Measurements from ENCODE around the gene SLC4A9. TPM values are rescaled to one million over a fixed set of nuclear protein-coding genes. Genes with fewer than 3 reads are reported as not detected.
A peak's percentile ranks its signal among the peaks of the same experiment; 100 is the strongest.

Gene SLC4A9
- total RNA-seq, 6 experiments from 2014 or later: not detected

GRCh38 chr5:140355546-140355945 lies 4.4 kb upstream of the SLC4A9 start:
- H3K4me1 Mint-ChIP-seq (ENCODE audit: low read depth): peaks cover 30% of the 10 kb centered on the region
- no peaks in the 10 kb centered on the region for H3K36me3 Mint-ChIP-seq (ENCODE audit: low read depth)
- no peaks in the 10 kb centered on the region; the same call in 1 of the 2 replicates for H3K27me3 Mint-ChIP-seq (ENCODE audit: insufficient read depth)
- TF ChIP-seq CTCF (IDR thresholded peaks at IDR 0.05): no peak
- no peak overlapping the region for H3K27ac Mint-ChIP-seq
- no peak for DNase-seq
- H3K9me3 Mint-ChIP-seq: no peaks in the 10 kb centered on the region
- no peak overlapping the region for H3K4me3 Mint-ChIP-seq

GRCh38 chr5:140356853-140357725 lies 2.9 kb upstream of the SLC4A9 start:
- Mint-ChIP-seq H3K4me1 (ENCODE audit: low read depth) (peaks cover 18% of the 10 kb centered on the region), H3K27me3 (ENCODE audit: insufficient read depth) (no peaks in the 10 kb centered on the region; the same call in 1 of the 2 replicates), H3K36me3 (ENCODE audit: low read depth) (no peaks in the 10 kb centered on the region), H3K9me3 (no peaks in the 10 kb centered on the region), H3K4me3 (peak overlapping the region; percentile 75), H3K27ac (no peak overlapping the region; the same call in 1 of the 2 replicates)
- no peak for TF ChIP-seq CTCF (IDR thresholded peaks at IDR 0.05)
- DNase-seq: no peak

GRCh38 chr5:140357726-140358093 lies 2.3 kb upstream of the SLC4A9 start:
- DNase-seq: peak; percentile 78
- Mint-ChIP-seq H3K36me3 (ENCODE audit: low read depth) (no peaks in the 10 kb centered on the region), H3K4me3 (peak overlapping the region; percentile 75), H3K27me3 (ENCODE audit: insufficient read depth) (no peaks in the 10 kb centered on the region; the same call in 1 of the 2 replicates), H3K4me1 (ENCODE audit: low read depth) (peaks cover 18% of the 10 kb centered on the region), H3K27ac (peak overlapping the region; percentile 22; the same call in 1 of the 2 replicates), H3K9me3 (no peaks in the 10 kb centered on the region)
- TF ChIP-seq CTCF (IDR thresholded peaks at IDR 0.05): peak; percentile 93

GRCh38 chr5:140358738-140359310 lies 1.2 kb upstream of the SLC4A9 start:
- Mint-ChIP-seq H3K36me3 (ENCODE audit: low read depth) (no peaks in the 10 kb centered on the region), H3K27ac (no peak overlapping the region), H3K27me3 (ENCODE audit: insufficient read depth) (no peaks in the 10 kb centered on the region; the same call in 1 of the 2 replicates), H3K4me1 (ENCODE audit: low read depth) (peaks cover 24% of the 10 kb centered on the region), H3K9me3 (no peaks in the 10 kb centered on the region), H3K4me3 (no peak overlapping the region)
- TF ChIP-seq CTCF (IDR thresholded peaks at IDR 0.05): peak; percentile 80
- DNase-seq: peak; percentile 43

GRCh38 chr5:140360681-140361479 lies 886 bp downstream of the SLC4A9 start:
- no peak overlapping the region for H3K4me3 Mint-ChIP-seq
- DNase-seq: no peak
- no peaks in the 10 kb centered on the region for H3K9me3 Mint-ChIP-seq
- H3K36me3 Mint-ChIP-seq (ENCODE audit: low read depth): no peaks in the 10 kb centered on the region
- H3K27ac Mint-ChIP-seq: no peak overlapping the region
- H3K4me1 Mint-ChIP-seq (ENCODE audit: low read depth): peaks cover 24% of the 10 kb centered on the region
- no peak for TF ChIP-seq CTCF (IDR thresholded peaks at IDR 0.05)
- no peaks in the 10 kb centered on the region; the same call in 1 of the 2 replicates for H3K27me3 Mint-ChIP-seq (ENCODE audit: insufficient read depth)
